Muscle layer of colon (tissue), 2 donors: ENCODE data around the gene CTRB2.

Experiments used
- H3K27ac ChIP-seq: one replicate; pipeline ENCODE4 v1.7.0; 2013; ENCODE audit warnings: low read depth, mild to moderate bottlenecking, low read length, moderate library complexity
- H3K27me3 ChIP-seq, 2 donors: one replicate each; pipeline ENCODE4 v1.7.0; 2013; ENCODE audit warnings: low read length in 2 of 2, mild to moderate bottlenecking in 2 of 2; ENCODE audit not compliant: insufficient read depth in 2 of 2, control insufficient read depth in 1 of 2
- H3K36me3 ChIP-seq: one replicate; pipeline ENCODE4 v1.7.0; 2013; ENCODE audit warnings: mild to moderate bottlenecking, low read length; ENCODE audit not compliant: insufficient read depth
- H3K4me1 ChIP-seq: one replicate; pipeline ENCODE4 v1.7.0; 2013; ENCODE audit warnings: mild to moderate bottlenecking, low read length; ENCODE audit not compliant: insufficient read depth
- H3K4me3 ChIP-seq, 2 donors: one replicate each; pipeline ENCODE4 v1.7.0; 2013; ENCODE audit warnings: low read length in 2 of 2, low read depth in 1 of 2, mild to moderate bottlenecking in 1 of 2, moderate library complexity in 1 of 2
- H3K9ac ChIP-seq: one replicate; pipeline ENCODE4 v1.7.0; 2013; ENCODE audit warnings: low read length
- H3K9me3 ChIP-seq: one replicate; pipeline ENCODE4 v1.7.0; 2013; ENCODE audit warnings: mild to moderate bottlenecking, low read length
- donor health status: abdominal sarcoma.
- donor health status: Adenocarcinoma of cecum.

Gene CTRB2

GRCh38 chr16:75197522-75198134, 9.3 kb downstream of the CTRB2 start:
- Histone ChIP-seq H3K36me3 (no peaks in the 10 kb centered on the region), H3K4me1 (no peaks in the 10 kb centered on the region), H3K4me3 (no peak overlapping the region), H3K9me3 (no peaks in the 10 kb centered on the region), H3K9ac (no peak overlapping the region), H3K27ac (no peak overlapping the region), H3K27me3 (peaks cover 0 to 10% of the 10 kb centered on the region in 2 donors)

GRCh38 chr16:75196836-75197235, 10.1 kb downstream of the CTRB2 start:
- no peak overlapping the region for H3K9ac ChIP-seq
- H3K27me3 ChIP-seq: peaks cover 0 to 10% of the 10 kb centered on the region in 2 donors
- H3K4me1 ChIP-seq: no peaks in the 10 kb centered on the region
- H3K9me3 ChIP-seq: no peaks in the 10 kb centered on the region
- H3K4me3 ChIP-seq: no peak overlapping the region
- no peak overlapping the region for H3K27ac ChIP-seq
- no peaks in the 10 kb centered on the region for H3K36me3 ChIP-seq

DNA sequence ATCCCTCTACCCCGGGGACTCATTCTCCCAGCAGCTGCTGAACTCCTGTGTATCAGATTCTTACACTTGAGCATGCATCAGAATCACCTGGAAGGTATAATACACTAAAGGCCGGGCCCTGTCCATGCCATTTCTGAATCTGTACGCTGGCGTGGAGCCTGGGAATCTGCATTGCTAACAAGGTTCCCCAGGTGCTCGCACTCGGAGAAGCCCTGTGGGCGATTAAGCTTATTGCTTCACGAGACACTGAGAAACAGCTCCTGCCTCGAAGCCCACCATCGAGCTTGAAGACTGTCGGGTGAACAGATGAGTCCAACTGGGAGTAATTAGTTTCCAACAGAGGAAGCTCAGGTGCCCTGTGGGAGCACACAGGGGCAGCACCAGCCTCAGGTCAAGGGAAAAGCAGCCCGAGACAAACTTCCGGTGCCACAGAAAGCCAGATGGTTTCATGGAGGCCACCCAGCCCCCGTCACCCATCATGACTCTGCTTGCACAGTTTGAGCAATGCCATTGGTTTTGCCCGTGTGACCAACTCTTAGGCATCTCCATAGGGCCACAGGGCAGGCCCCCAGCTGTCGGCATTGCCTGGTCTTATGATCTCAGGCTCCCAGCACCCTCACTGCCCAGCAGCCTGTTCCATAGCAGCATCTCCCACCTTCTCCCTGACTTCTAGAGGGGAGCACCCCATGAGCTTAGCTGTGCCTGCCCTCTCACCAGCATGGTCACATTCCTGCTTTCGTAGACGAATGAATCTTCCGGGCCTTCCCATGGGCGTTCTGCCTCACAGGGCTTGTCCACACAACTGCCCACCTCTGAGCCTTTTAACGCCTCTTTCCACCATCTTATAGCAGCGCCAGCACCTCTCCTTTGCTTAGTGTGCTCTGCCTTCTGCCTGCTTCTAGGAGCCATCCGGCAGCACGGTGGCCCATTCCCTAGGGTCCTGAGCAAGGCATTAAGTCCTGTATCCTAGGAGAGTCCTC, 10.9 kb downstream of the CTRB2 start:
- no peak overlapping the region for H3K27ac ChIP-seq
- H3K4me3 ChIP-seq: no peak overlapping the region
- no peaks in the 10 kb centered on the region for H3K36me3 ChIP-seq
- no peaks in the 10 kb centered on the region for H3K4me1 ChIP-seq
- H3K9me3 ChIP-seq: no peaks in the 10 kb centered on the region
- no peak overlapping the region for H3K9ac ChIP-seq
- H3K27me3 ChIP-seq: peaks cover 0 to 10% of the 10 kb centered on the region in 2 donors

DNA sequence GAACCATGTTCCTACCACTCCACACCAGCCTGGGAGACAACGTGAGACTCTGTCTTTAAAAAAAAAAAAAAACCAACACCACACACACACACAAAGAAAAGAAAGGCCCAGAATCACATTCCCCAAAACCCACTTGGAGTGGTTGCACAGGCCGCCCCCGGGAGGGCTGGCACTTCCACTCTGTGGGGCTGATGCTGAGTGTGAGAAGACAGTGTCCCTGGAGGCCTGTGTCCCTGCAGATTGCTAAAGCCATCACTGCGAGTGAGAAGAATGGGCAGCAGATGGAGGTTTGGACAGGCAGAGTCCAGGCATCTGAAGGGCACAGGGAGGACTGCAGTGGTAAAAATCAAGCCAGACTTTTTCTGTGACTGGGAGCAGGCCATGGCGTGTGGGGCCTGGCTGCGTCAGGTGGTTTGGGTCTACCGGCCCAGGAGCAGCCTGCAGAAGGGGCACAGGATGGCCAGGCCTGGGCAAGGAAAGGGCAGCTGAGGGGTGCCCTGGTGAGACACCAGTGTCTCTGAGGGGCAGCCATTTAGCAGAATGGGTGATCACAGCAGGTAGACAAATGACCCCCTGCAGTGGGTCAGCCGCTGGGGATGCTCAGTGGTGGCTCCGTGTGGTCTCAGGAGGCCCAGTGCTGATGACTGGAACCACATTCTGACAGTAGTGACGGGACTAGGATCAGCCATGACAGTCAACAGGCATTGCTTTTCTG, 13.1 kb downstream of the CTRB2 start:
- no peaks in the 10 kb centered on the region for H3K36me3 ChIP-seq
- no peak overlapping the region for H3K9ac ChIP-seq
- H3K4me1 ChIP-seq: no peaks in the 10 kb centered on the region
- no peaks in the 10 kb centered on the region for H3K9me3 ChIP-seq
- no peak overlapping the region for H3K4me3 ChIP-seq
- H3K27ac ChIP-seq: no peak overlapping the region
- peaks cover 0 to 10% of the 10 kb centered on the region in 2 donors for H3K27me3 ChIP-seq

DNA sequence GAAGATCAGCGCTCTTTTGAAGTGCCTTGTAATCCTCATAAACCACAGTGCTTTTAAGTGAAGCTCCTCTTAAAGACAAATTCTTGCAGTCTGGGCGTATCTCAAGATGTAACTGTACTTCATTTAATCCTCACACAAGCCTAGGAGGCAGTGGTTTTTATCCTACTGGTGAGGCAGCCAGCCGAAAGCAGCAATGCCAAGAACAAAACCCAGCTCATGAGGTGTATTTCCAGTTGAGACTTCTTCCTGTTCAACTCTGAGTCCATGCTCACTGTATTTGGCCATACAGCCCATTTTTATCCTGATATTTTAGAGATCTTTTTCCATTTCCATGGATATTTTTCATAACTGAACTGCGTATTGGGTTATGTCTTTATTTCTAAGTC, 13.7 kb downstream of the CTRB2 start:
- H3K36me3 ChIP-seq: no peaks in the 10 kb centered on the region
- no peak overlapping the region for H3K27ac ChIP-seq
- no peaks in the 10 kb centered on the region for H3K4me1 ChIP-seq
- no peak overlapping the region for H3K9ac ChIP-seq
- H3K9me3 ChIP-seq: no peaks in the 10 kb centered on the region
- H3K4me3 ChIP-seq: no peak overlapping the region
- peaks cover 0 to 10% of the 10 kb centered on the region in 2 donors for H3K27me3 ChIP-seq

DNA sequence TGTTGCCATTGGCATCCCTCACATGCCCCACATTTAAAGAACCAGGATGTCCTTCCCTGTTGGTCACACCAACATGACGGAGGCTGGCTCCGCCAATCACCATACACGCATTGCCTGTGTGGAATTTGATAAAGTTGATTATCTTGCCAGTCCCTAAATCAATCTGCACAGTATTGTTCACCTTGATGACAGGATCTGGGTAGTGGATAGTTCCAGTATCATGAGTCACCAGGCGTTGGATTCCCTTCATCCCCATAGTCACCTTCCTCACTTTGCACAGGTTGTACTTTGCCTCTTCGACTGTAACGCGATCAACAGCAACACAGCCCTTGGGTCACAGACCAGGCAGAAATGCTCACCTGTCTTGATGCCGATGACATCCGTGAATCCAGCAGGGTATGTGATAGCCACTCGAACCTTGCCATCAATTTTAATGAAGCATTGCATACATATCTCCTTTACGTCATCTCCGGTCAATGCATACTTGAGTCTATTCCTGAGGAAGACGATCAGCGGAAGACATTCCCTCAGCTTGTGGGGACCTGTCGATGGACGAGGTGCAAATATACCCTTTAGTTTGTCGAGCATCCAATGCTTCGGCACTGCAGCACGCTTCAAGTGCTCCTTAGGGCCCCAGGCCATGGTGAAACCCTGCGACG, 14.2 kb downstream of the CTRB2 start:
- Histone ChIP-seq H3K27me3 (peaks cover 0 to 4% of the 10 kb centered on the region in 2 donors), H3K27ac (no peak overlapping the region), H3K4me1 (no peaks in the 10 kb centered on the region), H3K9ac (no peak overlapping the region), H3K9me3 (no peaks in the 10 kb centered on the region), H3K4me3 (no peak overlapping the region), H3K36me3 (no peaks in the 10 kb centered on the region)

- Histone ChIP-seq H3K36me3 (no peaks in the 10 kb centered on the region), H3K27me3 (no peaks in the 10 kb centered on the region), H3K4me3 (no peak overlapping the region), H3K9ac (no peak overlapping the region), H3K4me1 (no peaks in the 10 kb centered on the region), H3K27ac (no peak overlapping the region), H3K9me3 (no peaks in the 10 kb centered on the region)
Measured at GRCh38 chr16:75189638-75190245, 17.2 kb downstream of the CTRB2 start.

GRCh38 chr16:75188832-75189477, 18.0 kb downstream of the CTRB2 start:
- H3K9ac ChIP-seq: no peak overlapping the region
- no peaks in the 10 kb centered on the region for H3K9me3 ChIP-seq
- no peak overlapping the region for H3K27ac ChIP-seq
- no peaks in the 10 kb centered on the region for H3K36me3 ChIP-seq
- no peaks in the 10 kb centered on the region for H3K4me1 ChIP-seq
- no peaks in the 10 kb centered on the region for H3K27me3 ChIP-seq
- no peak overlapping the region for H3K4me3 ChIP-seq

- no peaks in the 10 kb centered on the region for H3K9me3 ChIP-seq
- no peaks in the 10 kb centered on the region for H3K4me1 ChIP-seq
- H3K9ac ChIP-seq: no peak overlapping the region
- no peaks in the 10 kb centered on the region for H3K27me3 ChIP-seq
- H3K36me3 ChIP-seq: no peaks in the 10 kb centered on the region
- no peak overlapping the region for H3K4me3 ChIP-seq
- H3K27ac ChIP-seq: no peak overlapping the region
Measured at GRCh38 chr16:75181630-75182029, 25.3 kb downstream of the CTRB2 start.

- Histone ChIP-seq H3K36me3 (no peaks in the 10 kb centered on the region), H3K9me3 (no peaks in the 10 kb centered on the region), H3K4me1 (no peaks in the 10 kb centered on the region), H3K9ac (no peak overlapping the region), H3K4me3 (no peak overlapping the region), H3K27me3 (no peaks in the 10 kb centered on the region), H3K27ac (no peak overlapping the region)
Measured at GRCh38 chr16:75179208-75179607, 27.8 kb downstream of the CTRB2 start.
